ENCODE measurements around the gene NEU4. TPM values are rescaled to one million over a fixed set of nuclear protein-coding genes. Genes with fewer than 3 reads are reported as not detected.

The NEU4 gene
- total and polyA plus RNA-seq, 11 donors = 0.07 to 1.4 (median 0.45) TPM; not detected in 4

DNA sequence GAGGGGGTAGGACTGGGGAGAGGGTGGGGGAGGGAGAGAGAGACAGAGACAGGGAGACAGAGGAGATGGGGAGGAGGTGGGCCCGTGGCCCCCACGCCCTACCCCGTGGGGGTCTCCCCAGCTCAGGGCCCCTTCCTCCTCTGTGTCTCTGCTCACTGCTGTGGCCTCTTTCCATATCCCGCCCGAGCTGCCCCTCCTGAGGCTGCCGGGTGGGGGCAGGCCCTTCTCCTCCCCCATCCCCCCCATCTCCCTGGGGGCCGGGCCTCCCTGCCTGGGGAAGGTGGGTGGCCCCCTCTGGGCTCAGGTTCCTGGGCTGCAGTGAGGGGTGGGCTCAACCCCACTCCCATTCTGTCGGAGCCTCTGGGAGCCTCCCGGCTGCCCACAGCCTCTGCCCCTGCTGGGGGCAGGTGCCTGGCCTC, 50.0 kb downstream of the NEU4 start:
- DNase-seq (peak in 2 of 5 donors; percentile 17 to 51), ATAC-seq (peak in 2 of 4 donors; percentile 0 to 4)
- no peak for TF ChIP-seq POLR2A (IDR thresholded peaks at IDR 0.05)
- TF ChIP-seq, protein P1, sequence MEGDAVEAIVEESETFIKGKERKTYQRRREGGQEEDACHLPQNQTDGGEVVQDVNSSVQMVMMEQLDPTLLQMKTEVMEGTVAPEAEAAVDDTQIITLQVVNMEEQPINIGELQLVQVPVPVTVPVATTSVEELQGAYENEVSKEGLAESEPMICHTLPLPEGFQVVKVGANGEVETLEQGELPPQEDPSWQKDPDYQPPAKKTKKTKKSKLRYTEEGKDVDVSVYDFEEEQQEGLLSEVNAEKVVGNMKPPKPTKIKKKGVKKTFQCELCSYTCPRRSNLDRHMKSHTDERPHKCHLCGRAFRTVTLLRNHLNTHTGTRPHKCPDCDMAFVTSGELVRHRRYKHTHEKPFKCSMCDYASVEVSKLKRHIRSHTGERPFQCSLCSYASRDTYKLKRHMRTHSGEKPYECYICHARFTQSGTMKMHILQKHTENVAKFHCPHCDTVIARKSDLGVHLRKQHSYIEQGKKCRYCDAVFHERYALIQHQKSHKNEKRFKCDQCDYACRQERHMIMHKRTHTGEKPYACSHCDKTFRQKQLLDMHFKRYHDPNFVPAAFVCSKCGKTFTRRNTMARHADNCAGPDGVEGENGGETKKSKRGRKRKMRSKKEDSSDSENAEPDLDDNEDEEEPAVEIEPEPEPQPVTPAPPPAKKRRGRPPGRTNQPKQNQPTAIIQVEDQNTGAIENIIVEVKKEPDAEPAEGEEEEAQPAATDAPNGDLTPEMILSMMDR (IDR thresholded peaks at IDR 0.05) = no peak
- Histone ChIP-seq H3K36me3 (no peaks in the 10 kb centered on the region), H3K4me3 (peak overlapping the region in 4 of 12 donors; percentile 37 to 50 (median 47)), H3K9me3 (no peaks in the 10 kb centered on the region), H3K27ac (peak overlapping the region; percentile 79 to 98 (median 90)), H3K4me1 (peaks cover 4 to 44% (median 31%) of the 10 kb centered on the region in 12 donors), H3K27me3 (peaks cover 0 to 22% (median 8%) of the 10 kb centered on the region in 9 donors)
- 25 to 51% (median 41%) methylated on average over 6 to 9 of the region's 9 CpGs for WGBS, 4 donors
- intact Hi-C loops (cut with DNase I) = loop anchor here in 1 of 10 donors (5.0 kb wide), 1 partner anchor 47 kb away; no protein-coding TSS in a partner anchor

DNA sequence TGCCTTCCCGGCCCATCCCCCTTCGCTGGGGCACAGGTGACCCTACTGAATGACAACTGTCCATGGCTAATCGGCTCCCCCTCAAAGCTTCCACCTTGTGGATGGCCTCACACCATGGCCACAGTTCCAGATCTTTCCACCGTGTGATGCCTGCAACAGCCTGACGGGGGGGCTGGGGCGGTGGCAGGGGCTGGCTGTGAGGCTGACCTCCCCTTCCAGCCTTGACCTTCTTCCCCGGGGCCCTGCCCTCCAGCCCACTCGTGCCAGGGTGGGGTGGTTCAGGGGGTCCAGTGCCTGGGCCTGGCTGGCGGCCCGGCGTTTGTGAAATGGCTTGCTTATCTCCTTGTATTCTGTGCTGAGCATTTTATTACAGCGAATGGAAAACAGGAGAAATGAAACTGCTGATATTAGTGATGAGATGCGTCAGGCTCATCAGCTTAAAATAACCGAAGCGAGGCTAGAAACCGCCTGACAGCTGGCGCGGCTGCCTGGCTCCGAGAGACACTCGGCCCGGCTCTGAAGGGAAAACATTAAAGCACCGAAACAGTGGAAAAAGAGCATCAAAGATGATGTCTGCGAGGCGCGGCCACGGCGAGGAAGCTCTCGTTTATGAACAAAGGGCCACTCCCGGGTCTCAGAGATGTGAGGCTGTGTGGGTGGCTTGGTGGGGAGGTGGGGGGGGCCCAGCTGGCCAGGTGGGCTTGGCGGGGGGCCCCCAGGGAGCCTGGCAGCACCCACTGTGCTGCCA, 50.6 kb downstream of the NEU4 start:
- DNase-seq (peak; percentile 67 to 81 (median 74)), ATAC-seq (peak; percentile 53 to 72 (median 64))
- H3K27me3 ChIP-seq = peaks cover 0 to 27% (median 11%) of the 10 kb centered on the region in 9 donors
- intact Hi-C loops (cut with DNase I) = loop anchor here in 3 of 10 donors (5.0 to 10.0 kb wide), 3 partner anchors 47 to 127 kb away; partner anchors contain the start of gene D2HGDH (in 1 of the 3)
- TF ChIP-seq, protein P1 (IDR thresholded peaks at IDR 0.05) = peak in 5 of 12 donors; percentile 10 to 45 (median 29)
- TF ChIP-seq POLR2A (IDR thresholded peaks at IDR 0.05) = peak in 1 of 2 donors; percentile 36
- no peaks in the 10 kb centered on the region for H3K9me3 ChIP-seq
- H3K4me3 ChIP-seq = peak overlapping the region in 11 of 12 donors; percentile 11 to 50 (median 38)
- 23 to 26% (median 23%) methylated on average over 27 to 30 of the region's 30 CpGs for WGBS, 4 donors
- H3K36me3 ChIP-seq = no peaks in the 10 kb centered on the region
- H3K27ac ChIP-seq = peak overlapping the region; percentile 79 to 98 (median 90)
- peaks cover under 1 to 38% (median 25%) of the 10 kb centered on the region in 12 donors for H3K4me1 ChIP-seq

- Histone ChIP-seq H3K27me3 (peaks cover 4 to 34% (median 11%) of the 10 kb centered on the region in 9 donors), H3K27ac (peak overlapping the region; percentile 79 to 98 (median 90)), H3K4me1 (peaks cover 0 to 31% (median 20%) of the 10 kb centered on the region in 12 donors), H3K4me3 (peak overlapping the region in 11 of 12 donors; percentile 11 to 50 (median 38)), H3K36me3 (no peaks in the 10 kb centered on the region), H3K9me3 (no peaks in the 10 kb centered on the region)
- no peak for TF ChIP-seq POLR2A (IDR thresholded peaks at IDR 0.05)
- TF ChIP-seq, protein P1 (IDR thresholded peaks at IDR 0.05) = peak in 5 of 12 donors; percentile 4 to 30 (median 18)
- intact Hi-C loops (cut with DNase I) = loop anchor here in 2 of 10 donors (5.0 to 10.0 kb wide), 2 partner anchors 106 to 128 kb away; partner anchors contain the start of gene D2HGDH (in 1 of the 2)
- WGBS, 4 donors = 83 to 95% (median 84%) methylated on average over 7 to 10 of the region's 10 CpGs
- ATAC-seq (peak; percentile 37 to 52 (median 43)), DNase-seq (peak in 3 of 5 donors; percentile 51 to 69 (median 53))
Measured at GRCh38 chr2:241860184-241861078, 51.4 kb downstream of the NEU4 start.

Data from heart left ventricle (tissue), 16 donors.